ENCODE results near the gene HTR7. TPM values are rescaled to one million over a fixed set of nuclear protein-coding genes. Genes with fewer than 3 reads are reported as not detected.
"Not testable (repeated sequence)": the region's sequence is repeated elsewhere in the genome, so short reads cannot be mapped to it uniquely, and the experiment has no call there.

Gene HTR7
- total RNA-seq, 1 donor from 2014 or later = 0.94 TPM

DNA sequence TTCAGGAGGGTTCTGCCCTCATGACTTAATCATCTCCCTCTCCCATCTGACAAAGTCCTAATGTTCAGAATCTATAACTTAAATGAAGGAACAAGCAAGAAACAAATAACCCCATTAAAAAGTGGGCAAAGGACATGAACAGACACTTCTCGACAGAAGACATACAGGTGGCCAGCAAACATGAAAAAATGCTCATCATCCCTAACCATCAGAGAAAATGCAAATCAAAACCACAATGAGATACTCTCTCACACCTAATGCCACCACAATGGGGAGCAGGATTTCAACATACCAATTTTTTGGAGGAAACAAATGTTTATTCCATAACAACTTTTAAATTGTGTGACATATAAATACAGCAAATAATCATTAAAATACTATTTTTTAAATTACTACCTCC lies 3.0 kb upstream of the HTR7 start:
- DNase-seq (ENCODE audit: low spot score) (no peak), ATAC-seq (no peak)
- intact Hi-C loops (cut with DNase I) = no loop called here

DNA sequence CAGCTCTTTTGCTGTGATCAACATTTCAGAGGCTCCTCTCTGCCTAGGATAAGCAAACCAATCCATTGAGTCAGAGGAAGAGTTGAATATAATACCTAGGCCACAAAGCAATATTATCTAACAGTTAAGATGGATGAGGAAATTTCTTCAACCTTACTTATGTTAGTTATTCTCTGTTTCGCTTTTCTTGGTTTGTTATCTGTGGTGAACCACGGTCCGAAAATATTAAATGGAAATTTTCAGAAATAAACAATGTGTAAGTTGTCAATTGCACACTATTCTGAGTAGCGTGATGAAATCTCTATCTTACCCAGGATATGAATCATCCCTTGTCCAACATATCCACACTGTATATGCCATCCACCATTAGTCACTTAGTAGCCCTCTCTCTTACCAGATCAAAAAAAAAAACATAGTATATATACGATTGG lies 1.5 kb upstream of the HTR7 start:
- DNase-seq (ENCODE audit: low spot score) (no peak), ATAC-seq (no peak)
- intact Hi-C loops (cut with DNase I) = no loop called here

DNA sequence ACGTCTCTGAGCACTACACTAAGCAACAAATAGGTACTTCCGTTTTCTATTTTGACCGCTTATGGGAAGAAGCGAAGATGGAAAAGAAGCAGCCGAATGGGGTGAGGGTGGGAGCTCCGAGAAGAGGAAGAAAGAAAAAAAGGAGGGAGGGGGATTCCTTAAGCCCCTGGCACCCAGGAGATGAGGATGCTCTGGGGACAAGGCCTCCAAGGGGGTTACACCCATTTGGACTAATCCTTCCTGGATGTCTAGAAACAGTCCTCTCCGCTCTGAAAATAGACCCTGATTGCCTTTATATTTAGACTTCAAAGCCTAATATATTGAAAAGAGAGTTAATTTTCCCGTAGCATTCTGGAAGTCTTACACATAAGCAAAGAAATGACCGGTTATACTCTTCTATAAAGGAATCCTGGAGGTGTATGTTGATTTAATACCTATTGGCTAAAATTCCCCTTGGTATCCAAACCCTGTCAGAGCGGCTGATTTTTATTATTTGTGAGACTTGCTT lies 676 bp upstream of the HTR7 start:
- intact Hi-C loops (cut with DNase I) = no loop called here
- no peak for ATAC-seq
- DNase-seq (ENCODE audit: low spot score) = no peak

DNA sequence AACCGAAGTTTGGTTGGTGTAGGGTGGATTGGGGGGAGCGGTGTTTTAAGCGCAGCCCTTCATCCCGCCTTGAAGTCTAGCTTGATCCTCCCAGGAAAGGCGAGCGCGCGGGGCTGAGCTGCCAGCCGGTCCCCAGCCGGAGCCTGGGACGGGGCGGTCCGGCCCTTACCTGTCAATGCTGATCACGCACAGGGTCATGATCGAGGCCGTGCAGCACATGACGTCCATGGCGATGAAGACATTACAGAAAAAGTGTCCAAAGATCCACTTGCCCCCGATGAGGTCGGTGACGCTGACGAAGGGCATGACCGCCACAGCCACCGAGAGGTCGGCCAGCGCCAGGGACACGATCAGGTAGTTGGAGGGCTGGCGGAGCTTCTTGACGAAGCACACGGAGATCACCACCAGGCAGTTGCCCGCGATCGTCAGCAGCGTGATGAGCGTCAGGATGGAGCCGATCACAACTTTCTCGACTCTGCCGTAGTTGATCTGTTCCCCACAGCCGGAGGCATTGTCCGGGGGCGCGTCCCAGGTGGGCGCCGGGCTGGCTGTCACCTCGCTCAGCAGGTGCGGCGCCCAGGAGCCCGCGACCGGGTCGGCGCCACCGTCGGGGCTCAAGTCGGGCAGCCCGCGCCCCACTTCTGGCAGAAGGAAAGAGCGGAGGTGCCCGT lies 740 bp downstream of the HTR7 start:
- DNase-seq (ENCODE audit: low spot score) (no peak), ATAC-seq (no peak)
- intact Hi-C loops (cut with DNase I) = no loop called here

DNA sequence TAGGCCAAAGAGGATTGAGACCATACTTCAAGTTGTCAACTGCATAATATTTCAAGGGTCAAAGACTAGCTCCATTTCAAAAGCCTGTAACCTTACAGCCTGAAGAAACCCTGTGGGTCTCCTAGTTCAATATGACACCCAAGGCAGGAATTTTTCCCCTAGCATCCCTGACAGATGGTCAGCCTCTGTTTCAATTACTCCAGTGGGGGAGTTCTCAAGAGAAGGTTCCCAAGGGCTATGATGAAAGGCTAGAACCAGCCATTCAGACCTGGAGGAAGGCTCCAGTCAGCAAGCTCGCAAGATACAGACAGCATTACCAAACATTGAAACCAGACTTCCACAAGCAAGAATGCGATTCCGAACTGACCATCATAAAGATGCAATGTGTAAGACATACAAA lies 1.6 kb downstream of the HTR7 start:
- DNase-seq (ENCODE audit: low spot score) (no peak), ATAC-seq (no peak)
- intact Hi-C loops (cut with DNase I) = no loop called here

DNA sequence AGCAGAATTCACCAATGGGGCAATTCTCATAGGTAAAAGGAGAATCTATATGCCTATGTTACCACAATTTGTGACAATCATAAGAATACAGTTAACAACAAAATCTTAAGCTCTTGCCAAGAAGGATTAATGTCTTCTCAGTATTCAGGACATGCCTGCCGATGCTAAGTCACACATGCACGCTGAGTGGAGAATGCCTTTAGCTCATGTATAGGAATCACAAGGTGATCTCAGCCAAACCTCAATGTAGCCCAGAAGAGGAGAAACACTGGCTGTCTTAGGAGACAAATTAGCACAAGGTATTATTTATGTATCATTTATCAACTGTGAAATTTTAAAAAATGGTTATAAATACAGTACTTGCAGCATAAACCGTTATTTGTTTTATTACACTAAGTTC lies 2.7 kb downstream of the HTR7 start:
- intact Hi-C loops (cut with DNase I) = no loop called here
- ATAC-seq = no peak
- DNase-seq (ENCODE audit: low spot score) = no peak

DNA sequence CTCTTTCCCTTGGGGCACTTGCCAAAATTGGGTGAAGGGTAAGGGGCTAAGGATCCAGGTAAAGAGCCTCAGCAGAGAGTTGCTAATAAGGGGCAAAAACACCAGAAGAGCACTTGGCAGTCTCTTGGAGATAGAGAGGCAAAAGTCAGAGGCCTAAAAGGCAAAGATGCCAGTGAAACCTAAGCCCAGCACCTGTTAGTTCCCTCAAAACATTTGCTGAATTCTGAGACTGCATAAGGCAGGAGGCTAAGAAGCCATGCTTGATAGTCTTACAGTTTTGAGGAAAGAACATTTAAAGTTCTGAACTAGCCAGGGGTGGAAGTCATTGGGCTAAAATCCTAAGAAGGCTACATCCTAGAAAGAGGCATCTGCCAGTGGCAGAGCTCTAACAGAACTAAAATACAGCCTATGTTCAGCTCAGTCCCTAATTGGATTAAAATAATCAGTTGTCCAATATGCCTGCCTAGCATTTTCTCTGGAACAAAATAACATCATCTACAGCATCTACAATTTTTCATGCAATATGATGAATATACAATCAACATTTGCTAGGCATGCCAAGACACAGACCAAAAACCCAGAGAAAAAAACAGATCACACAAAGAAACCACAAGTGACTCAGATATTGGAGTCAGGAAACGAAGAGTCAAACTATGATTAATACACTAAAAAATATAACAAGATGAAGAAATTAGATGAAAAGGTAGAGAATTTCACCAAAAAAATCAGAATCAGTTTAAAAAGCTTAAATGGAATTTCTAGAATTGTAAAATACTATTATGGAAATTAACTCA lies 7.7 kb downstream of the HTR7 start:
- intact Hi-C loops (cut with DNase I) = no loop called here
- ATAC-seq (no peak), DNase-seq (ENCODE audit: low spot score) (no peak)

DNA sequence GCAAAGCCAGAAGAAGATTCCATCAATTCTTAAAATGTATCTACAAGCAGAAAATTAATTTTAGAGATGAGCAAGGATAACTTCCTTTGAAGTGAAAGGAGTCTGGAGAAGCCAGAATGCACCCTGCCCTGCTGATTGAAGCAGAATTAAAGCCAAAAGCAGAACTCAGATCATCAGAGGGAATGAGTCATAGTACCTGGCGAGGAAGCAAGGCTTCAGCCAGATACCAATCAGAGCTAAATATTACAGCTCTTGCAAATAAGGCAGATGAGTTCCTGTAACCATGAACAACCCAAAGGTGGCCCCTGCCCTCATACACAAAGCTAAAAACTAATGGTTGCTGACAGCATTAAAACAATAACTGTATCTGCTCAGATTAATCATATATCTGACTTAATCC lies 10.4 kb downstream of the HTR7 start:
- intact Hi-C loops (cut with DNase I) = no loop called here
- ATAC-seq = no peak
- no peak for DNase-seq (ENCODE audit: low spot score)

DNA sequence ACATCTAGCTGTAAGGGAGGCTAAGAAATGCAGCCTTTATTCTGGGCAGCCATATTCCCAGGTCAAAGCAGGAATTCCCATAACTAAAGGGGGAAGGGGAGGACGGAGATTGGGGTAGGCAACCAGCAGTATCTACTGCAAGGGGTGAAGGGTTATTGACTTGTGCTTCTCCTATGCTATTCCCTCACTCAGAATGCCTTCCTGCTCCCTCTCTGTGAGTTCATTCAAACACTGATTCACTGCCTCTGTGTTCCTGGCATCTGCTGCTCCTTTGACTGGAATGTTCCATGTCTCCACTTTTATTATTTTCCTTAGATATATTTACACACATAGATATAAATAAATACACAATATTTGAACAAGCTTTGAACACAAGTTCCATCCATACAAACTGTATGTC lies 11.1 kb downstream of the HTR7 start:
- intact Hi-C loops (cut with DNase I) = no loop called here
- no peak for ATAC-seq
- no peak for DNase-seq (ENCODE audit: low spot score)

DNA sequence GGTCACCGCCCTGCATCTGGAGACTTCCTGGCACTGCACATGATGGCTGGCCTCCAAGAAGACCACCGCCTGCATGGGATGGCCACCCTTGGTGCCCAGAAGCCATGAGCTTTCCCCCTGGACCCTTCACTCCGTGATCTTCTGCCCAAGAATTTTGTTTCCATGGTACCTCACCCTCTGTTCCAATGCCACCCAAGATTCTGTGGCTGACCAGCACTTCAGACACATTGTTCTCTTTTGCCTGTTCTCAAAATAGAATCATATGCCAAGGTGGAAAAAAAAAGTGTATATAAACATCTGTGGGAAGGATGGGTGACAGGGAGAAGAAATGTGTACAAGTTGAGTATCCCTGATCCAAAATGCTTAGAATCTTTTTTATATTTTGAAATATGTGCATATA lies 12.1 kb downstream of the HTR7 start:
- ATAC-seq (no peak), DNase-seq (ENCODE audit: low spot score) (no peak)
- intact Hi-C loops (cut with DNase I) = no loop called here

DNA sequence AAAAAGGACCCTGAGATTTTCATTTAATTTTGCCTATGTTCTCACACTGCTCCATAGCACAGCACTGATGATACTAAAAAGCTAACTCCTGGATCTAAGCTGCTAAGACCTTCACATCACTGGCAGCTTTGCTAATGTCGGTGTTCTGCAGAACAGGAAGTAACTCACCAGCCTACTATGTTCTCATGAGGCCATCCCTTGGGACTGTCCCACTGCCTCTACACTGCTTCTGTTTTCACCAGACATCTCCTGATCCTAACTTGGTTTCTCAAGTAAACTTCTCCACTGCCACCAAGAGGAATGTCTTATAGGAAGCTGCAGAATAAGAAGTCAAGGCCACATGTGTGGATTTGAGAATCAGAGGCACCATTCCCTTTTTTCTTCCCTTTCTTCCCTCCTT lies 15.1 kb downstream of the HTR7 start:
- DNase-seq (ENCODE audit: low spot score) (no peak), ATAC-seq (no peak)
- intact Hi-C loops (cut with DNase I) = no loop called here

DNA sequence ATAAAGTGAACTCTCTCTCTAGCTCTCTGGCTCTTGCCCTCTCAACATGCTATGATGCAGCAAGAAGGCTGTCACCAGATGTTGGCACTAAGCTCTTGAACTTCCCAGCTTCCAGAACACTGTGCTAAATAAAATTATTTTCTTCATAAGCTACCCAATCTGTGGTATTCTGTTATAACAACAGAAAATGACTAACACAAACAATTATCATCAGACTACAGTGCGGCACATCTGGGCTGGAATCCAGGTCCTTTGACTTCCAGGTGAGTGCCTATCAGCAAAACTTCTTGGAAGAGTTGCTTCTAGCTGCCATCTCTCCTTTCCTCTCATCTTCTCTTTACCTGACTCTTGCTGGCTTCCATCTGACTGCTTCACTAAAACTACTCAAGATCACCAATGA lies 20.4 kb downstream of the HTR7 start:
- intact Hi-C loops (cut with DNase I) = no loop called here
- no peak for DNase-seq (ENCODE audit: low spot score)
- ATAC-seq = no peak

DNA sequence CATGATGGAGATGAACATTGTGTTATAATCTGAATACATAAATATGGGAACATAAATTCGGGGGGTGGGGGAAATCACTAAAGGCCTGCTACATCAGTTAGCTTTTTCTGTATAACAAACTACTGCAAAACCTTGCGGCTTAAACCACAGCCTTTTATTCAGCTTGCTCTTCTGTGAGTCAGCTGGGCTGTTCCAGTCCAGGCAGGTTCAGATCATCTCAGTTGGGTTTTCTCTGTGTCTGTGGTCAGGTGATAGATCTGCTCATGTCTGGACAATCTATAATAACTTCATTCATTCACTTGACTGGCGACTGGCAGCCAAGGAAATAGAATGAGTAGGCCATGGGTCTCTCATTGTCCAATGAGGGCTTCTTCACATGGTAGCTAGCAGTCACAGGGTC lies 23.5 kb downstream of the HTR7 start:
- DNase-seq (ENCODE audit: low spot score) (no peak), ATAC-seq (no peak)
- intact Hi-C loops (cut with DNase I) = no loop called here

DNA sequence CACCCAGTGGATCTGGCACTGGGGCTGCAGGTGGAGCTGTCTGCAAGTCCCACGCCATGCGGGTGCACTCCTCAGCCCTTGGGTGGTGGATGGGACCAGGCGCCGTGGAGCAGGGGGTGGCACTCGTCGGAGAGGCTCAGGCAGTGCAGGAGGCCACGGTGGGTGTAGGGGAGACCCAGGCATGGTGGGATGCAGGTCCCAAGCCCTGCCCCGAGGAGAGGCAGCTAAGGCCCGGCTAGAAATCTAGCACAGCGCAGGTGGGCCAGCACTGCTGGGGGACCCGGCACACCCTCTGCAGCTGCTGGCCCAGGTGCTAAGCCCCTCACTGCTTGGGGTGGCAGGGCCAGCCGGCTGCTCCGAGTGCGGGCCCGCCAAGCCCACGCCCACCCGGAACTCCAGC lies 25.7 kb downstream of the HTR7 start:
- ATAC-seq = no peak
- intact Hi-C loops (cut with DNase I) = no loop called here

DNA sequence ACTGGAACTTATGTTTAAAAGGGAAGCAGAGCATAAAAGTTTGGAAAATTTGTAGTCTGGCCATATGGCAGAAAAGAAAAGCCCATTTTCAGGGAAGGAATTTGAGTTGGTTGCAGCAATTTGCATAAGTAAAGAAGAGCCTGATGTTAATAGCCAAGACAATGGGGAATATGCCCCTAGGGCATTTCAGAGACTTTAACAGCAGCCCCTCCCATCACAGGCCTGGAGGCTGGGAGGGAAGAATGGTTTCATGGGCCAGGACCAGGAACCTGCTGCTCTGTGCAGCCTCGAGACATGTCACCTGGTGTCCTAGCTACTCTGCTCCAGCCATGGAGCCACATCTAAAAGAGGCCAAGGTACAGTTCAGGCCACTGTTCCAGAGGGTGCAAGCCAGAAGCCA lies 35.3 kb downstream of the HTR7 start:
- intact Hi-C loops (cut with DNase I) = no loop called here
- ATAC-seq (no peak), DNase-seq (ENCODE audit: low spot score) (no peak)

More for the DNA sequence above, 25.7 kb downstream of the HTR7 start:
- DNase-seq (ENCODE audit: low spot score) = no peak

DNA sequence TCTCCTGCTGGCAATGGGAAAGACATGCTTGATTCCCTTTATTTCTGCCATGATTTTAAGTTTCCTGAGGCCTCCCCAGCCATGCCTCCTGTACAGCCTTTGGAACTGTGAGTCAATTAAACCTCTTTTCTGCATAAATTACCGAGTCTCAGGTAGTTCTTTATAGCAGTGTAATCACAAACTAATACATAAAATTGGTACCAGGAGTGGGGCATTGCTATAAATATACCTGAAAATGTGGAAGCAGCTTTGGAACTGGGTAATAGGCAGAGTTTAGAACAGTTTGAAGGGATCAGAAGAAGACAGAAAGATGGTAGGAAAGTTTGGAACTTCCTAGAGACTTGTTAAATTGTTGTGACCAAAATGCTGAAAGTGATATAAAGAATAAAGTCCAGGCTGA lies 36.0 kb downstream of the HTR7 start:
- DNase-seq (ENCODE audit: low spot score); intact Hi-C loops (cut with DNase I); ATAC-seq: not testable (repeated sequence)

DNA sequence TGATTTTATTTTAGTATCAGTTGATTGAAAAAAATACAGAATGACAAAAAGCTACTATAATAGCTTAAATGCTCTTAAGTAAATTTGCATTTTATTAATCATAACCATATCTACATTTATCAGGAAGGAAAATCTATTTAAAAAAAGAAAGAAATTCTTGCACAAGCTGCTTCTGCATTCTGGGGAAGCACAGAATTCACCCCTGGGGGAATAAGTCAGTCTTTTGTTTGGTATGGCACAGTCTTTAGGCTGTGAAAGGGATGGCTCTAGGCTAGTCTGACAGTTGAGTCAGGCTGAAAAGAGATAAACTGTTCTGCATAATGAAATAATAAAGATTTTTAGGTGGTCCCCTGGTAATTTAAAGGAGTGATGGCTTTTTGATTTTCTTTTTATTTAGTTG lies 37.9 kb downstream of the HTR7 start:
- no peak for DNase-seq (ENCODE audit: low spot score)
- no peak for ATAC-seq

DNA sequence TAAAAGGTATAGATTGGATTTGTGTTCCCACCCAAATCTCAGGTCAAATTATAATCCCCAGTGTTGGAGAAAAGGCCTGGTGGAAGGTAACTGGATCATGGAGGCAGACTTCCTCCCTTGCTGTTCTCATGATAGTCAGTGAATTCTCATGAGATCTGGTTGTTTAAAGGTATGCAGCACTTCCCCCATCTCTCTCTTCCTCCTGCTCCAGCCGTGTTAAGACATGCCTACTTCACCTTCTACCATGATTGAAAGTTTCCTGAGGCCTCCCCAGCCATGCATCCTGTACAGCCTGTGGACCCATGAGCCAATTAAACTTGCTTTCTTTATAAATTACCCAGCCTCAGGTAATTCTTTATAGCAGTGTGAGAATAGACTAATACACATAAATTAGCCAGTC lies 39.1 kb downstream of the HTR7 start:
- ATAC-seq (no peak), DNase-seq (ENCODE audit: low spot score) (no peak)
- intact Hi-C loops (cut with DNase I) = no loop called here

More for the DNA sequence above, 37.9 kb downstream of the HTR7 start:
- intact Hi-C loops (cut with DNase I) = no loop called here

DNA sequence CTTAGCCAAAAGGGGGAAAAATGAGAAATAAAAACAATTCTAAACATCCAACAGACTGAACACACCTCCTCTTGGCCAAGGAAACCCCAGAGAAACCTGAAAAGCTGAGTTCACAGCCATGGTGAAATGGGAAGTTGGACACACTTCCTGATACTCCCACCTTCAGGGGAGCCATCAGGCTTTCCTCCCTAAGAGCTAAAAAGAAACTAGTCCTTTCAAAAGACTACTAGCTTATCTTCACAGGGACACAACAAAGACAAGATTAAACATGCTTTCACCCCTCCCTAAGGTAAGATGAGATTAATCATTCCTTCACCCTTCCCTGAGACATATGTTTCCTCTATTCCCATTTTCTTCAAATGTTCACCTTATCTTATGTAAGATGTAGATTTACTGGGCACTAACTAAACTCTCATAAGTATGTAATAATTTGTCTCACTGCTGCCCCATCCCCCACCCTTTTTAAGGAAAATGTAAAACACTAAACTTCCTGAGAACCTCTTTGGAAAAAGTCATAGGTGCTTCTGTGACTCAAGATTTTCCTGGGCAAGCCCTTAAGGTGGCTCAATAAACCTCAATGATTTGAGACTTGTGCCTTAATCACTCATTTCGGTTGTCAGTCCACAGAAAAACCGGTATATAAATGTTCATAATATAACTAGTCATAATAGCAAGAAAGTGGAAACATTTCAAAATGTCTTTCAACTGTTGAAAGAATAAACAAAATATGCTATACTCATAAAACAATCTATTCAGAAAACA lies 40.5 kb downstream of the HTR7 start:
- DNase-seq (ENCODE audit: low spot score) = no peak
- intact Hi-C loops (cut with DNase I) = no loop called here
- ATAC-seq = no peak

DNA sequence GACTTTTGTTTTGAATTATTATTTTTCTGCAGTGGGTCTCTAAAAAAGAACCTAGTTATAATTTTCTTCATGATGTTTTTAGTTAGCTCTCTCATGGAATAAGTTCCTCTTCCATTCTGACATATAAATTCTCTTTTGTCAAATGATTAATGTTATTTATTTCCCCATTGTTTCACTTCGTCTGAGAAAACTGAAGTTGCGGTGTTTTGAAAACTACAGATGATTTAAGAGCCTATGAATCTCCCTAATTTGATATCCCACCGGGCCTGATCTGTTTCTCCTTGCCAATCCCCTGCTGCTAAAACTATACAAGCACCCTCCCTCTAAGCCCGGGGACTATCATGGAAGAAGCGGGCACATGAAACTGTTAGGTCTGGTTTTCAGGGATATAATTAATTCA lies 41.4 kb downstream of the HTR7 start:
- intact Hi-C loops (cut with DNase I) = no loop called here
- ATAC-seq (no peak), DNase-seq (ENCODE audit: low spot score) (no peak)
